Glomerular visceral epithelial cell (primary cell): Measurements from ENCODE around the gene DEFB116.
A peak's percentile ranks its signal among the peaks of the same experiment; 100 is the strongest.
"Not testable (repeated sequence)": the region's sequence is repeated elsewhere in the genome, so short reads cannot be mapped to it uniquely, and the experiment has no call there.

Experiments used
- DNase-seq: peaks from one replicate; pipeline ENCODE4 v3.0.0-alpha.2; 2016; ENCODE audit errors: extremely low spot score

Gene DEFB116

GRCh38 chr20:31308535-31309162, at the start of gene DEFB116:
TSS of gene DEFB116 (minus strand) at chr20:31308585. CDS start at chr20:31308585, 0 bp downstream.
- no peak for DNase-seq

- no peak for DNase-seq
Observed at GRCh38 chr20:31355981-31356380, 47.6 kb upstream of the DEFB116 start.

GRCh38 chr20:31341470-31341869, 33.1 kb upstream of the DEFB116 start:
- no peak for DNase-seq

- no peak for DNase-seq
Observed at GRCh38 chr20:31330893-31331292, 22.5 kb upstream of the DEFB116 start.

- DNase-seq = no peak
Observed at GRCh38 chr20:31322504-31322903, 14.1 kb upstream of the DEFB116 start.

- not testable (repeated sequence) for DNase-seq
Observed at GRCh38 chr20:31284964-31285363, 23.4 kb downstream of the DEFB116 start.

- no peak for DNase-seq
Observed at GRCh38 chr20:31278178-31278577, 30.2 kb downstream of the DEFB116 start.

- no peak for DNase-seq
Observed at GRCh38 chr20:31274441-31274840, 33.9 kb downstream of the DEFB116 start.

GRCh38 chr20:31260326-31260932, 48.0 kb downstream of the DEFB116 start:
- DNase-seq = peak; percentile 7

- DNase-seq = no peak
Observed at GRCh38 chr20:31257364-31257763, 51.0 kb downstream of the DEFB116 start, which contains the start of gene DEFB115. TSS of gene DEFB115 (plus strand) at chr20:31257664. CDS start at chr20:31257664, 0 bp downstream.

- no peak for DNase-seq
Observed at GRCh38 chr20:31256959-31257358, 51.4 kb downstream of the DEFB116 start.
